Measurements from ENCODE around the gene C15orf39. TPM values are rescaled to one million over a fixed set of nuclear protein-coding genes. Genes with fewer than 3 reads are reported as not detected.
"Not testable (repeated sequence)": the region's sequence is repeated elsewhere in the genome, so short reads cannot be mapped to it uniquely, and the experiment has no call there.

Gene C15orf39
- total RNA-seq, 1 donor from 2014 or later = 23.1 TPM

DNA sequence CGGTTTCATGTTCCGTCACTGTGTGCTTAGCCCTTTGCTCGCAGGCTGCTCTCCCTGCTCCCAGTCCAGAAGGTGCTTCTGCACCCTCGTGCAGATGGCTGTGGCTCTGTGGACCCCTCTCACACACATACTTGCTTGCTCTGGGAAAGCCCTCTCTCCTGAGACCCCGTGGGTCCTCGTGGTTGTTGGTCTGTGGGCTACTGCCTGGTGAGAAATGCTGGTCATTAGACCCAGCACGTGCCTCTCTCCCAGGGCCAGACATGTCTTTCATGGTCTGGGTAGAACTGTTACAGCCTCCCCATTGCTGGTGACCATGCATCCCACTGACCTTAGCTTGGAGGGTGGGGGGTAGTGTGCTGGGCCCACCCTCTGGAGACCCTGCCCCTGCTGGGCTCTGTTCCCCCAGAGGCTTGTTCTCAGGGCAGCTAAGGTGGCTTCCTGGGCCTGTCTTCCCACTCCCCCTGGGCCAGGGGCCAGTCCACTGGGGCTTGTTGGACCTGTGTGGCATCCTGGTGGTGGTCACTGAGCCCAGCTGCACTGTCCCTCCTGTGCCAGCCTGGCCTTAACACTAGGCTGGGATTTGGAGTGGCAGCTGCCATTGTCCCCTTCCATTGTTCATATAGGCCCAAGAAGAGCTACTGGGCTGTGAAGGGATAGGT is 10.6 kb downstream of the C15orf39 start:
- no peak for ATAC-seq

GRCh38 chr15:75213212-75213767 is 11.6 kb downstream of the C15orf39 start:
- ATAC-seq = peak; percentile 2

DNA sequence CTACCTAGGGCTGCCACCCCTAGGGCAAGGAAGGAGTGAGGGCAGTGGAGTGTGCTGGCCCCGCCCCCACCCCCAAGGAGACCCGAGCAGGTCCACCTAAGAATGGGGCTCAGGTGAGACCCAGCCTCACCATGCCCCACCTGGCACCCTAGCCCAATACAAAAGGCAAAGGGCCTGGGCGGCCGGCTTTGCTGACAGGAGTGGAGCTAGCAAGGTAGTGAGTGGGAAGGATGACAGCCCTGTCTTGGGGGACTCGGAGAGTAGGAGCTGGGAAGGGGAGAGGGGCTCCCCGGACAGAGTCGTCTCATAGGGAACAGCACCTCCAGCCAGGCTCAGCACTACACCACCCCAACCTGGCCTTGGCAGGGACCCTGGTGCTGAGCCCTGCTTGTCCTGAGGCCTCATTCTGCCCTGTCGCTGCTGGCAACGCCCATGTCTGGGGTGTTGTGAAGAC is 12.1 kb downstream of the C15orf39 start:
- ATAC-seq = peak; percentile 8

- ATAC-seq = no peak
Measured at GRCh38 chr15:75214293-75215096, 12.8 kb downstream of the C15orf39 start.

GRCh38 chr15:75215107-75216004 is 13.7 kb downstream of the C15orf39 start:
- ATAC-seq = peak; percentile 12

GRCh38 chr15:75217012-75217411 is 15.3 kb downstream of the C15orf39 start:
- no peak for ATAC-seq

- not testable (repeated sequence) for ATAC-seq
Measured at GRCh38 chr15:75217574-75217973, 15.9 kb downstream of the C15orf39 start.

GRCh38 chr15:75219507-75219929 is 17.8 kb downstream of the C15orf39 start:
- not testable (repeated sequence) for ATAC-seq

- no peak for ATAC-seq
Measured at GRCh38 chr15:75223688-75224087, 22.0 kb downstream of the C15orf39 start.

GRCh38 chr15:75224281-75224680 is 22.6 kb downstream of the C15orf39 start:
- ATAC-seq = no peak

GRCh38 chr15:75225102-75225836 is 23.6 kb downstream of the C15orf39 start:
- ATAC-seq = not testable (repeated sequence)

GRCh38 chr15:75225951-75226732 is 24.5 kb downstream of the C15orf39 start:
- no peak for ATAC-seq

GRCh38 chr15:75227112-75227511 is 25.4 kb downstream of the C15orf39 start:
- ATAC-seq = not testable (repeated sequence)

DNA sequence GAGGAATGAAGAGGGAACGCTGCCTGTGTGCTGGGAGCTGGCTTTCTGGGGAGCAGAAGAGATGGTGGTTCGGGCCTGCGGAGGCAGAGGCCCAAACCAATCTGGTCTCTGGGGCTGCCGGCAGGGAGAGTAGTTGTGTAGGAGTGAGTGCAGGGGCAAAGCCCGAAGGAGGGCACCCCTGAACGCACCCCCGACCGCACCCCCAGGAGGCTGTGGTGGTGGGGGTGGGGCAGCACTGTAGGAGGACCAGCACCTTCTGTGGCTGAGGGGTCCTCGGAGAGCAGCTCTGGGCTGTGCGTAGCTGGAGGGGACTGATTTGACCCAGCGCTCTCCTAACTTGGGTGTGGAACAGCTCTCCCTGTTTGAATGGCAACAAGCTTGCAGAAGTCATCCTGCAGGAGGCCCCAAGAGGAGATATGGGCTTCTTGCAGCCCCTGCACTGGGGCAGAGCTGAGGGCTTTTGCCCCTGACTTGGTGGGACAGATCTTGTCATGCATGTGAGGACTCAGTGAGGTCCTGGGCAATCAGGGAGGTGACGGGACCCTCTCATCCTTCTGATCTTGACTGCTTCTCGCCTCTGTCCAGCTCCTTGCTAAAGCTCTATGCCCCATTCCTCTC is 26.1 kb downstream of the C15orf39 start:
- no peak for ATAC-seq

DNA sequence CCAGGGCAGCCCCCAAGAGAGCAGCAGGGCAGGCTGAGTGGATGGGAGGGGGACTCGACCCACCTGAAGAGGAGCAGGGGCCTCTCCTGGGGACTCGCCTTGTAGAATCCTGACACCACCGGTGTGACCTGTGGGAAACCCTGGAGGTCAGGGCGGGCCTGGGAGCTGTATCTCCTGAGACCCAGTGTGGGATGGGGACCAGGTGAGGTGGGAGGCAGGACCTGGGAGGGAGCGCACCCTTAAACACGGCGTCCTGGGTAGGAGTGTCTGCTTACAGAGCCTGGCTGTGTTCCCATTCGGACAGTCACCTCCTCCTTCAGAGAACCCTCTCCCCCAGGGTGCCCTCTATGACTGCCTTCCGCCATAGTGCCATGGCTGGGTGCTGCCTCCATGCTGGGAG is 27.1 kb downstream of the C15orf39 start:
- no peak for ATAC-seq

- ATAC-seq = no peak
Measured at GRCh38 chr15:75229191-75230015, 27.7 kb downstream of the C15orf39 start.

- ATAC-seq = no peak
Measured at GRCh38 chr15:75230016-75230343, 28.3 kb downstream of the C15orf39 start.

DNA sequence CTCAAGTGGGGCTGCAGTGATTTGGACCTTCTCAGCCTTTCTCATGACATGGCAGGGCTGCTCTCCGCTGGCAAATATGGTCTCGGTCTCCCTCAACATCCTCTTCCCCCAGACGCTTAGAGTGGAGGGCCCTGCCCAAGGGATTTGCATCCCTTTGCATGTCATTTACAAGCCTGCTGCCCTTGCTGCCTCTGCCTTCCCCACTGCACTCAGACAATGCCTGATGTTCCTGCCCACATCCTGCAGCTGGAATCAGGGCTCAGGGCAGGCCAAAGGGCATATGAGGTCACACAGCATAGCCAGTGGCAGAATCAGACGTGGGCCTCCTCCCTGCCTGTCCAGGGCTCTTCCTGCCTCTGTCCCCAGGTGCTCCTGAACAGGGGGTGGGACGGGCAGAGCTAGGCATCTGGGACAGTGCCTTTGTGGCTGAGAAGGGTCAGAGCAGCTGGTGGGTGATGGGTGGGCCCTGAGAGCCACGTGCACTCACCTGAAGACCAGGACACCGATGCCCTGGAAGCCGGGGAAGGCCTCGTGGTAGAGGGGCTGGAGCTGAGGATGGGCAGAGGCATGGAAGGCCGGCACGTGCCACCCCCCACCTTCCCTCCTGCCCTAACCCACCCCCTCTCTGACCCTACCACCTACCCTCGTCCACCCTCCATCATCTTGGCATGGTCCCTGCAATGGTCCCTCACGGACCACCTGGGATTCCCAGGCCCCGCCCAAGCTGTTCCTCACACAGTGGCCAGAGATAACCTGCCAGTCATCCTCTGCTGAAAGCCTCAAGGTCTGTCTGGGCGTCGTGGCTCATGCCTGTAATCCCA is 29.1 kb downstream of the C15orf39 start:
- ATAC-seq = no peak

- no peak for ATAC-seq
Measured at GRCh38 chr15:75231836-75232235, 30.2 kb downstream of the C15orf39 start.

All from esophagus mucosa (tissue), 1 donor.